Left lung (tissue), 10 donors: ENCODE results near the gene OPTC. TPM values are rescaled to one million over a fixed set of nuclear protein-coding genes. Genes with fewer than 3 reads are reported as not detected.

Experiments
- ATAC-seq: fragments of 200-7000 bp; cut with Tn5 transposase; one replicate; pipeline ENCODE4 v1.9.1; 2020; ENCODE audit warnings: moderate library complexity
- DNase-seq, 4 donors: peaks; one replicate each; pipeline ENCODE4 v3.0.0-alpha.2; 2013 to 2020
- H3K27ac ChIP-seq, 2 donors: fragments of 200-600 bp; sonication (generic) in 1 of 2; one replicate each; pipeline versions ENCODE4 v1.5.0 to v1.8.0; 2020 to 2021
- H3K27me3 ChIP-seq, 2 donors: fragments of 200-600 bp; sonication (generic) in 1 of 2; one replicate each; pipeline versions ENCODE4 v1.5.0 to v1.8.0; 2020 to 2021
- H3K36me3 ChIP-seq, 2 donors: fragments of 200-600 bp; sonication (generic) in 1 of 2; one replicate each; pipeline versions ENCODE4 v1.5.0 to v1.8.0; 2020 to 2021
- H3K4me1 ChIP-seq, 2 donors: fragments of 200-600 bp; one replicate each; pipeline ENCODE4 v1.8.0; 2021
- H3K4me3 ChIP-seq, 2 donors: fragments of 200-600 bp; sonication (generic) in 1 of 2; one replicate each; pipeline versions ENCODE4 v1.5.0 to v1.8.0; 2020 to 2021; ENCODE audit warnings: mild to moderate bottlenecking in 1 of 2
- H3K9me3 ChIP-seq, 2 donors: fragments of 200-600 bp; sonication (generic) in 1 of 2; one replicate each; pipeline versions ENCODE4 v1.5.0 to v1.8.0; 2020 to 2021
- CTCF ChIP-seq, 2 donors: fragments of 200-600 bp; sonication (generic) in 1 of 2; IDR thresholded peaks; one replicate each; pipeline versions ENCODE4 v1.5.0 to v1.8.0; 2021; ENCODE audit warnings: antibody characterized with exemption in 2 of 2
- intact Hi-C, 2 donors: fragments of 100-400 bp; cut with DNase I; formaldehyde crosslinking; loops; one replicate each; pipeline versions ENCODE4 v1.11.2 to v1.14.2; 2022
- polyA plus RNA-seq, 6 donors: library from polyadenylated mRNA; unstranded; fragments of 120-200 nt; gene quantifications; one replicate each; pipeline ENCODE4 v1.2.1, GENCODE V29; 2013; ENCODE audit not compliant: insufficient read length in 6 of 6
- total RNA-seq, 2 donors: library from RNA; stranded (reverse); fragmentation: NEBNext Ultra II Directional; extraction: Animal tissue kit (Norgen Biotek cat#: 25700); gene quantifications; one replicate each; pipeline ENCODE4 v1.2.1, GENCODE V29; 2021
- donor health status: DM: no; HTN: yes; CAD: no.
- donor health status: DM: no; HTN: no; CAD: no.

Gene OPTC
- total and polyA plus RNA-seq, 8 donors, result not detected

- no peak overlapping the region for H3K27ac ChIP-seq
- H3K9me3 ChIP-seq, result no peaks in the 10 kb centered on the region
- ATAC-seq (no peak), DNase-seq (no peak)
- no peaks in the 10 kb centered on the region for H3K36me3 ChIP-seq
- no peaks in the 10 kb centered on the region for H3K27me3 ChIP-seq
- H3K4me1 ChIP-seq, result peaks cover 0 to 14% of the 10 kb centered on the region in 2 donors
- TF ChIP-seq CTCF (IDR thresholded peaks at IDR 0.05), result no peak
- H3K4me3 ChIP-seq, result no peak overlapping the region
- intact Hi-C loops, result no loop called here
These were observed 26.4 kb downstream of the OPTC start for GRCh38 chr1:203520315-203520714.

GRCh38 chr1:203521074-203521794 is 27.3 kb downstream of the OPTC start:
- no peak for TF ChIP-seq CTCF (IDR thresholded peaks at IDR 0.05)
- DNase-seq (peak in 1 of 4 donors; percentile 46), ATAC-seq (peak; percentile 66)
- Histone ChIP-seq H3K27me3 (no peaks in the 10 kb centered on the region), H3K27ac (no peak overlapping the region), H3K9me3 (no peaks in the 10 kb centered on the region), H3K4me3 (no peak overlapping the region), H3K36me3 (no peaks in the 10 kb centered on the region), H3K4me1 (peaks cover 0 to 5% of the 10 kb centered on the region in 2 donors)
- intact Hi-C loops, result no loop called here

- ATAC-seq, result no peak
- Histone ChIP-seq H3K27me3 (no peaks in the 10 kb centered on the region), H3K9me3 (no peaks in the 10 kb centered on the region), H3K27ac (no peak overlapping the region), H3K4me3 (no peak overlapping the region), H3K36me3 (no peaks in the 10 kb centered on the region), H3K4me1 (no peaks in the 10 kb centered on the region)
- DNase-seq, result no peak
- intact Hi-C loops, result no loop called here
- TF ChIP-seq CTCF (IDR thresholded peaks at IDR 0.05), result no peak
These were observed 27.9 kb downstream of the OPTC start for GRCh38 chr1:203521812-203522211.

GRCh38 chr1:203522237-203522636 is 28.3 kb downstream of the OPTC start:
- Histone ChIP-seq H3K4me1 (no peaks in the 10 kb centered on the region), H3K9me3 (no peaks in the 10 kb centered on the region), H3K27me3 (no peaks in the 10 kb centered on the region), H3K27ac (no peak overlapping the region), H3K4me3 (no peak overlapping the region), H3K36me3 (no peaks in the 10 kb centered on the region)
- intact Hi-C loops, result no loop called here
- TF ChIP-seq CTCF (IDR thresholded peaks at IDR 0.05), result no peak
- DNase-seq, result no peak
- ATAC-seq, result no peak

GRCh38 chr1:203523667-203524066 is 29.7 kb downstream of the OPTC start:
- H3K4me3 ChIP-seq, result no peak overlapping the region
- peaks cover 0 to 2% of the 10 kb centered on the region in 2 donors for H3K4me1 ChIP-seq
- no peaks in the 10 kb centered on the region for H3K9me3 ChIP-seq
- H3K27me3 ChIP-seq, result no peaks in the 10 kb centered on the region
- no peak overlapping the region for H3K27ac ChIP-seq
- no peak for TF ChIP-seq CTCF (IDR thresholded peaks at IDR 0.05)
- H3K36me3 ChIP-seq, result no peaks in the 10 kb centered on the region
- ATAC-seq (no peak), DNase-seq (no peak)
- intact Hi-C loops, result no loop called here
